Endothelial cell of umbilical vein (primary cell): Measurements from ENCODE around the gene MSH3. TPM values are rescaled to one million over a fixed set of nuclear protein-coding genes. Genes with fewer than 3 reads are reported as not detected.

Source experiments
- BruUV-seq: library from RNA; stranded (reverse); fragments of 400-500 nt; replicated peaks from 2 replicates; lab custom pipeline; 2021; lab: Mats Ljungman, UMichigan
- CTCF ChIA-PET: fragments of 300-600, 350-600 bp; sonication (Branson Sonifier 250); formaldehyde crosslinking; loops from one replicate; lab custom pipeline; 2021; ENCODE audit warnings: antibody characterized with exemption, inconsistent platforms; lab: Charles Lee
- POLR2A ChIA-PET: fragments of 300-600, 350-600 bp; sonication (Branson Sonifier 250); formaldehyde crosslinking; loops from one replicate; lab custom pipeline; 2021; ENCODE audit warnings: antibody characterized with exemption, inconsistent platforms; lab: Charles Lee
- DNase-seq: peaks from one replicate; pipeline ENCODE4 v3.0.0-alpha.2; 2011; ENCODE audit warnings: low read depth, low spot score
- FAIRE-seq: peaks from 2 replicates; lab custom pipeline; 2011; peaks lifted over from hg19 to GRCh38; lab: Jason Lieb, UNC
- H2AFZ ChIP-seq: 2 replicates; pipeline ENCODE4 v1.6.0; 2012; ENCODE audit warnings: low read depth, low read length, control low read depth, inconsistent platforms
- H3K27ac ChIP-seq: 2 replicates; pipeline ENCODE4 v1.5.1; 2011; ENCODE audit warnings: low read depth, mild to moderate bottlenecking, control low read depth, low read length, moderate library complexity; ENCODE audit not compliant: insufficient read depth
- H3K27me3 ChIP-seq, 2 experiments: 2 replicates each; pipeline versions ENCODE4 v1.6.0 to v1.6.1; 2011; ENCODE audit warnings: low read length in 2 of 2, mixed read lengths in 1 of 2; ENCODE audit not compliant: control insufficient read depth in 2 of 2, insufficient read depth in 2 of 2
- H3K36me3 ChIP-seq, 2 experiments: 2 replicates in 1 of 2; 3 replicates in 1 of 2; pipeline ENCODE4 v1.5.1; 2011; ENCODE audit warnings: low read length in 2 of 2, mild to moderate bottlenecking in 1 of 2, moderate library complexity in 1 of 2; ENCODE audit not compliant: control insufficient read depth in 2 of 2, insufficient read depth in 2 of 2; ENCODE audit errors: extremely low read depth in 1 of 2
- H3K4me1 ChIP-seq: 3 replicates; pipeline ENCODE4 v1.5.1; 2011; ENCODE audit warnings: mild to moderate bottlenecking, low read length; ENCODE audit not compliant: control insufficient read depth, insufficient read depth; ENCODE audit errors: extremely low read depth
- H3K4me2 ChIP-seq: 2 replicates; pipeline ENCODE4 v1.6.1; 2011; ENCODE audit warnings: low read length, control low read depth, mixed read lengths; ENCODE audit not compliant: insufficient read depth
- H3K4me3 ChIP-seq, 3 experiments: fragments of 200-600 bp in 1 of 3; sonication (generic), shearing (Covaris generic) in 1 of 3; replicated peaks in 1 of 3; 2 replicates each; pipeline ENCODE4 v1.5.1; 2011 to 2016; ENCODE audit warnings: control low read depth in 3 of 3, low read length in 3 of 3, mild to moderate bottlenecking in 2 of 3, inconsistent platforms in 1 of 3, low read depth in 1 of 3, moderate library complexity in 1 of 3; ENCODE audit not compliant: insufficient read depth in 1 of 3
- H3K79me2 ChIP-seq: 2 replicates; pipeline ENCODE4 v1.6.0; 2012; ENCODE audit warnings: low read length, inconsistent platforms; ENCODE audit not compliant: control insufficient read depth, insufficient read depth
- H3K9ac ChIP-seq: replicated peaks from 2 replicates; pipeline ENCODE3; 2011; ENCODE audit warnings: low read length, control low read depth; ENCODE audit not compliant: insufficient read depth; ENCODE audit errors: extremely low read depth
- H3K9me1 ChIP-seq: replicated peaks from 3 replicates; pipeline ENCODE4 v1.6.0; 2011; ENCODE audit warnings: mild to moderate bottlenecking, low read length; ENCODE audit not compliant: control insufficient read depth, insufficient read depth; ENCODE audit errors: extremely low read depth
- H3K9me3 ChIP-seq: replicated peaks from 2 replicates; pipeline ENCODE4 v1.5.1; 2012; ENCODE audit warnings: low read length, inconsistent platforms; ENCODE audit not compliant: control insufficient read depth, insufficient read depth
- H4K20me1 ChIP-seq: replicated peaks from 2 replicates; pipeline ENCODE3; 2011; ENCODE audit warnings: mild to moderate bottlenecking, low read length; ENCODE audit not compliant: control insufficient read depth, insufficient read depth; ENCODE audit errors: extremely low read depth
- CTCF ChIP-seq, 2 donors: IDR thresholded peaks; 1 replicate in 1 of 2; 2 replicates in 1 of 2; pipeline ENCODE4 v1.5.1; 2011; ENCODE audit warnings: low read length in 2 of 2, mild to moderate bottlenecking in 2 of 2, moderate library complexity in 2 of 2, control low read depth in 1 of 2, inconsistent platforms in 1 of 2, low read depth in 1 of 2; ENCODE audit not compliant: insufficient read depth in 1 of 2; ENCODE audit errors: extremely low read depth in 1 of 2
- EZH2 ChIP-seq: IDR thresholded peaks from 2 replicates; pipeline ENCODE4 v1.6.1; 2012; ENCODE audit warnings: borderline replicate concordance, low read depth, mild to moderate bottlenecking, moderate library complexity, low read length, inconsistent platforms; ENCODE audit not compliant: severe bottlenecking
- FOS ChIP-seq: IDR thresholded peaks from 2 replicates; pipeline ENCODE4 v1.6.1; 2011; ENCODE audit warnings: mild to moderate bottlenecking, low read length, moderate library complexity, borderline replicate concordance; ENCODE audit not compliant: insufficient read depth
- GATA2 ChIP-seq: IDR thresholded peaks from 2 replicates; pipeline ENCODE4 v1.7.0; 2011; ENCODE audit warnings: low read depth, mild to moderate bottlenecking, moderate library complexity, mixed read lengths, low read length; ENCODE audit not compliant: insufficient read length, insufficient read depth
- JUN ChIP-seq: IDR thresholded peaks from 2 replicates; pipeline ENCODE4 v1.6.1; 2011; ENCODE audit warnings: borderline replicate concordance, low read depth; ENCODE audit not compliant: insufficient read length, insufficient read depth
- MAX ChIP-seq: IDR thresholded peaks from 2 replicates; pipeline ENCODE4 v1.6.1; 2011; ENCODE audit not compliant: insufficient read depth, insufficient read length
- MYC ChIP-seq: IDR thresholded peaks from one replicate; pipeline ENCODE4 v1.6.1; 2011; ENCODE audit warnings: mild to moderate bottlenecking, low read depth, low read length
- POLR2A ChIP-seq: IDR thresholded peaks from 2 replicates; pipeline ENCODE4 v1.6.1; 2012; ENCODE audit warnings: low read depth, mild to moderate bottlenecking, control low read depth, low read length
- POLR2AphosphoS5 ChIP-seq: IDR thresholded peaks from 2 replicates; pipeline ENCODE4 v1.6.1; 2012; ENCODE audit warnings: low read depth, mild to moderate bottlenecking, control low read depth, low read length, moderate library complexity; ENCODE audit not compliant: insufficient read depth
- dilution Hi-C: fragments of 300-500 bp; cut with MboI; formaldehyde crosslinking; loops from one replicate; pipeline ENCODE4 v1.15.0; 2019; ENCODE audit warnings: low sequenced_read_pairs; ENCODE audit not compliant: extremely low pct_ligation_motif_present
- intact Hi-C: fragments of 100-400 bp; cut with micrococcal nuclease; formaldehyde crosslinking; loops from one replicate; pipeline ENCODE4 v1.10.0; 2022
- polyA plus RNA-seq, 4 experiments: library from polyadenylated mRNA; depleted of rRNA in 3 of 4; stranded (reverse) in 3 of 4; unstranded in 1 of 4; fragments of >200 nt; gene quantifications; 2 replicates each; pipeline versions ENCODE4 v1.2.1 to v1.2.3, GENCODE V29; 2011 to 2012; ENCODE audit warnings: missing spikeins in 1 of 4
- total RNA-seq: library from RNA; stranded (reverse); gene quantifications from 2 replicates; pipeline ENCODE4 v1.2.3, GENCODE V29; 2021

The MSH3 gene
- total and polyA plus RNA-seq, 2 donors (not counting 3 experiments of a cell fraction or from before 2014, with no cell fraction given), result 2.0 to 13.0 TPM

- Histone ChIP-seq H3K9ac (no peak overlapping the region), H3K9me3 (no peaks in the 10 kb centered on the region), H3K4me2 (no peak overlapping the region), H4K20me1 (no peaks in the 10 kb centered on the region), H3K4me3 (no peak overlapping the region), H3K36me3 (no peaks in the 10 kb centered on the region), H2AFZ (no peak overlapping the region), H3K79me2 (no peaks in the 10 kb centered on the region), H3K27ac (no peak overlapping the region), H3K4me1 (no peaks in the 10 kb centered on the region), H3K9me1 (no peaks in the 10 kb centered on the region), H3K27me3 (no peaks in the 10 kb centered on the region)
- ChIA-PET CTCF (no interaction called here), POLR2A (no interaction called here)
- FAIRE-seq (no peak), DNase-seq (no peak)
- BruUV-seq, result no TSS peak
- dilution Hi-C loops (no loop called here), intact Hi-C loops (no loop called here)
- TF ChIP-seq MAX (no peak), EZH2 (no peak), POLR2A (no peak), FOS (no peak), CTCF (IDR thresholded peaks at IDR 0.05; ENCODE audit: extremely low read depth in 1 of 2, insufficient read depth in 1 of 2, low read depth in 1 of 2, low read length in 2 of 2) (no peak), JUN (no peak), POLR2AphosphoS5 (no peak), GATA2 (no peak), MYC (no peak)
Measured at GRCh38 chr5:80865551-80865950, 211.1 kb downstream of the MSH3 start.
